ENCODE results near the gene SEC23A. TPM values are rescaled to one million over a fixed set of nuclear protein-coding genes. Genes with fewer than 3 reads are reported as not detected.
A peak's percentile ranks its signal among the peaks of the same experiment; 100 is the strongest.

The SEC23A gene
- total and polyA plus RNA-seq, 2 of the 13 experiments (the other 11 are each of a cell fraction or from before 2014, with no cell fraction given), result 403 to 887 TPM

DNA sequence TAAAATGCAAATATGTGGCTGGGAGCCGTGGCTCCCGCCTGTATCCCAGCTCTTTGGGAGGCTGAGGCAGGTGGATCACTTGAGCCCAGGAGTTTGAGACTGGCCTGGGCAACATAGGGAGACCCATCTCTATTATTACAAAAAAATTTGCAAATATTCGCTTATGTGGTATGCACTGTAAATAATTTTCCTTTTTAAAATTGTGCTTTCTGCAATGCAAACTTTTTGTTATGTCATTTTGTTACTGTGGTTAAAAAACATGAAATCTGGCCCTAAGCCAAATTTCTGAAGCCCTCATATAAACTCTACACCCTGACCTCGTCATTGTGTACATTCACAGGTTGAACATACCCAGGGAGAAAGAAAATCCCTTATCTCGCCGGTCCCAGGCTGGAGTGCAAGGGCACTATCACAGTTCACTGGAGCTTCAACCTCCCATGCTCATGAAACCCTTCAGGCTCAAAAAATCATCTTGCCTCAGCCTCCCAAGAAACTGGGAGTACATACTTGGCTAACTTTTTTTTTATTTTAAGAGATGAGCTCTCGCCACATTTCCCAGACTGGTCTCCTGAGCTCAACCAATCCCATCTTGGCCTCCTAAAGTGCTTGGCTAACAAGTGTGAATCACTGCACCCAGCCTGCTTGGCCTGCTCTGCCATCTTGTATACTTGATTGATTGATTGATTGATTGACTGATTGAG is 42.4 kb upstream of the SEC23A start (continued):
- TF ChIP-seq ZNF414 (CRISPR knock-in tag; IDR thresholded peaks at IDR 0.05), result 0 out of 2 replicates have a peak, but pooled peaks have one; percentile 63
- no peak for TF ChIP-seq ZNF17 (CRISPR knock-in tag; IDR thresholded peaks at IDR 0.05)
- no peak for TF ChIP-seq ZNF343 (CRISPR knock-in tag; IDR thresholded peaks at IDR 0.05)
- TF ChIP-seq NCOA1 (CRISPR knock-in tag; IDR thresholded peaks at IDR 0.05), result no peak
- no peak for TF ChIP-seq SP1 (IDR thresholded peaks at IDR 0.05)
- no peak for TF ChIP-seq SP1 (CRISPR knock-in tag; IDR thresholded peaks at IDR 0.05)
- peak; percentile 80 for TF ChIP-seq BCL6 (CRISPR knock-in tag; IDR thresholded peaks at IDR 0.05)
- TF ChIP-seq ZMYM3 (CRISPR knock-in tag; IDR thresholded peaks at IDR 0.05), result peak; percentile 86
- no peak for TF ChIP-seq SMARCC2 (IDR thresholded peaks at IDR 0.05)
- TF ChIP-seq, protein P1, sequence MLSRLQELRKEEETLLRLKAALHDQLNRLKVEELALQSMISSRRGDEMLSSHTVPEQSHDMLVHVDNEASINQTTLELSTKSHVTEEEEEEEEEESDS (CRISPR knock-in tag; IDR thresholded peaks at IDR 0.05; ENCODE audit: borderline replicate concordance), result no peak
- TF ChIP-seq MIER2 (CRISPR knock-in tag; IDR thresholded peaks at IDR 0.05), result no peak
- peak; percentile 47; the same call in 1 of the 2 replicates for TF ChIP-seq HNF4G (IDR thresholded peaks at IDR 0.05; ENCODE audit: borderline replicate concordance, low read depth, low read length)
- no peak for TF ChIP-seq HNF4G (CRISPR knock-in tag; IDR thresholded peaks at IDR 0.05; ENCODE audit: borderline replicate concordance, low read depth)
- TF ChIP-seq TRIM22 (IDR thresholded peaks at IDR 0.05), result no peak
- peak; percentile 67 for TF ChIP-seq PHF21A (CRISPR knock-in tag; IDR thresholded peaks at IDR 0.05)
- TF ChIP-seq IKZF4 (CRISPR knock-in tag; IDR thresholded peaks at IDR 0.05; ENCODE audit: borderline replicate concordance, low read depth, not compliant biosample characterization), result no peak
- TF ChIP-seq, protein P2, sequence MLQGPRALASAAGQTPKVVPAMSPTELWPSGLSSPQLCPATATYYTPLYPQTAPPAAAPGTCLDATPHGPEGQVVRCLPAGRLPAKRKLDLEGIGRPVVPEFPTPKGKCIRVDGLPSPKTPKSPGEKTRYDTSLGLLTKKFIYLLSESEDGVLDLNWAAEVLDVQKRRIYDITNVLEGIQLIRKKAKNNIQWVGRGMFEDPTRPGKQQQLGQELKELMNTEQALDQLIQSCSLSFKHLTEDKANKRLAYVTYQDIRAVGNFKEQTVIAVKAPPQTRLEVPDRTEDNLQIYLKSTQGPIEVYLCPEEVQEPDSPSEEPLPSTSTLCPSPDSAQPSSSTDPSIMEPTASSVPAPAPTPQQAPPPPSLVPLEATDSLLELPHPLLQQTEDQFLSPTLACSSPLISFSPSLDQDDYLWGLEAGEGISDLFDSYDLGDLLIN (CRISPR knock-in tag; IDR thresholded peaks at IDR 0.05; ENCODE audit: borderline replicate concordance), result no peak
- TF ChIP-seq ZNF740 (CRISPR knock-in tag; IDR thresholded peaks at IDR 0.05), result no peak
- TF ChIP-seq ZNF224 (CRISPR knock-in tag; IDR thresholded peaks at IDR 0.05), result peak; percentile 10; the same call in 1 of the 2 replicates
- peak; percentile 98 for TF ChIP-seq NFIC (IDR thresholded peaks at IDR 0.05; ENCODE audit: low read length)
- no peak for TF ChIP-seq HNRNPL (IDR thresholded peaks at IDR 0.05; ENCODE audit: low read depth, low read length)
- no peak for TF ChIP-seq ZNF260 (CRISPR knock-in tag; IDR thresholded peaks at IDR 0.05; ENCODE audit: borderline replicate concordance, low read depth)
- 0 out of 2 replicates have a peak, but pooled peaks have one; percentile 62 for TF ChIP-seq IRF2 (CRISPR knock-in tag; IDR thresholded peaks at IDR 0.05)
- TF ChIP-seq ZNF124 (CRISPR knock-in tag; IDR thresholded peaks at IDR 0.05), result peak; percentile 77; the same call in 1 of the 2 replicates
- no peak for TF ChIP-seq ZFYVE20 (CRISPR knock-in tag; IDR thresholded peaks at IDR 0.05; ENCODE audit: borderline replicate concordance, low read depth)
- TF ChIP-seq TAF15 (IDR thresholded peaks at IDR 0.05; ENCODE audit: low read depth, low read length, poor library complexity, severe bottlenecking), result no peak
- TF ChIP-seq ZSCAN5A (CRISPR knock-in tag; IDR thresholded peaks at IDR 0.05; ENCODE audit: borderline replicate concordance), result no peak
